ENCODE results near the gene GPR32. TPM values are rescaled to one million over a fixed set of nuclear protein-coding genes. Genes with fewer than 3 reads are reported as not detected.

GPR32 gene
- total RNA-seq, 1 donor from 2014 or later: not detected

GRCh38 chr19:50785329-50785728, 15.1 kb downstream of the GPR32 start:
- Histone ChIP-seq H3K27ac (no peak overlapping the region), H3K36me3 (no peaks in the 10 kb centered on the region), H3K4me1 (peaks cover 5% of the 10 kb centered on the region), H3K27me3 (peaks cover 22% of the 10 kb centered on the region), H3K4me3 (no peak overlapping the region), H3K9me3 (no peaks in the 10 kb centered on the region)
- TF ChIP-seq, protein P1, sequence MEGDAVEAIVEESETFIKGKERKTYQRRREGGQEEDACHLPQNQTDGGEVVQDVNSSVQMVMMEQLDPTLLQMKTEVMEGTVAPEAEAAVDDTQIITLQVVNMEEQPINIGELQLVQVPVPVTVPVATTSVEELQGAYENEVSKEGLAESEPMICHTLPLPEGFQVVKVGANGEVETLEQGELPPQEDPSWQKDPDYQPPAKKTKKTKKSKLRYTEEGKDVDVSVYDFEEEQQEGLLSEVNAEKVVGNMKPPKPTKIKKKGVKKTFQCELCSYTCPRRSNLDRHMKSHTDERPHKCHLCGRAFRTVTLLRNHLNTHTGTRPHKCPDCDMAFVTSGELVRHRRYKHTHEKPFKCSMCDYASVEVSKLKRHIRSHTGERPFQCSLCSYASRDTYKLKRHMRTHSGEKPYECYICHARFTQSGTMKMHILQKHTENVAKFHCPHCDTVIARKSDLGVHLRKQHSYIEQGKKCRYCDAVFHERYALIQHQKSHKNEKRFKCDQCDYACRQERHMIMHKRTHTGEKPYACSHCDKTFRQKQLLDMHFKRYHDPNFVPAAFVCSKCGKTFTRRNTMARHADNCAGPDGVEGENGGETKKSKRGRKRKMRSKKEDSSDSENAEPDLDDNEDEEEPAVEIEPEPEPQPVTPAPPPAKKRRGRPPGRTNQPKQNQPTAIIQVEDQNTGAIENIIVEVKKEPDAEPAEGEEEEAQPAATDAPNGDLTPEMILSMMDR (IDR thresholded peaks at IDR 0.05): no peak
- ATAC-seq (no peak), DNase-seq (no peak)
- intact Hi-C loops (cut with DNase I): no loop called here

DNA sequence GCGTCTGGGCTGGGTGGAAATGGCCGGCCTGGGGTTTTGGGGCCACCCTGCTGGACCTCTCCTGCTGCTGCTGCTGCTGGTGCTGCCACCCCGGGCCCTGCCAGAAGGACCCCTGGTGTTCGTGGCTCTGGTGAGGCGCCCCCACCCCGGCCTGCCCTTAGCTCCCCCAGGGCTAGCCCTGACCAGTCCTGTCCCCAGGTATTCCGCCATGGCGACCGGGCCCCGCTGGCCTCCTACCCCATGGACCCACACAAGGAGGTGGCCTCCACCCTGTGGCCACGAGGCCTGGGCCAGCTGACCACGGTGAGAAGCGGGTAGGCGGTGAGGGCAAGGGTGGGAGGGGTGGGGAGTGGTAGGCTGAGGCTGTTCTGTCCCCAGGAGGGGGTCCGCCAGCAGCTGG, 20.1 kb downstream of the GPR32 start, which contains the start of gene ACP4:
TSS of gene ACP4 (plus strand) at position 20 of the 400 bp plus-strand sequence. CDS start at position 20, 0 bp downstream.
- Histone ChIP-seq H3K4me3 (no peak within 1 kb of the TSS), H3K4me1 (no peaks in the 10 kb centered on the region), H3K9me3 (no peaks in the 10 kb centered on the region), H3K36me3 (no peaks in the 10 kb centered on the region), H3K27me3 (no peaks in the 10 kb centered on the region), H3K27ac (no peak within 1 kb of the TSS)
- ATAC-seq: peak; percentile 4
- no peak for DNase-seq
- intact Hi-C loops (cut with DNase I): no loop called here
- TF ChIP-seq, protein P1 (IDR thresholded peaks at IDR 0.05): no peak

- Histone ChIP-seq H3K9me3 (no peaks in the 10 kb centered on the region), H3K27me3 (no peaks in the 10 kb centered on the region), H3K4me1 (no peaks in the 10 kb centered on the region), H3K27ac (no peak overlapping the region), H3K36me3 (no peaks in the 10 kb centered on the region), H3K4me3 (no peak overlapping the region)
- TF ChIP-seq, protein P1 (IDR thresholded peaks at IDR 0.05): no peak
- intact Hi-C loops (cut with DNase I): no loop called here
- ATAC-seq (no peak), DNase-seq (no peak)
These were observed 20.7 kb downstream of the GPR32 start for GRCh38 chr19:50790922-50791467.

DNA sequence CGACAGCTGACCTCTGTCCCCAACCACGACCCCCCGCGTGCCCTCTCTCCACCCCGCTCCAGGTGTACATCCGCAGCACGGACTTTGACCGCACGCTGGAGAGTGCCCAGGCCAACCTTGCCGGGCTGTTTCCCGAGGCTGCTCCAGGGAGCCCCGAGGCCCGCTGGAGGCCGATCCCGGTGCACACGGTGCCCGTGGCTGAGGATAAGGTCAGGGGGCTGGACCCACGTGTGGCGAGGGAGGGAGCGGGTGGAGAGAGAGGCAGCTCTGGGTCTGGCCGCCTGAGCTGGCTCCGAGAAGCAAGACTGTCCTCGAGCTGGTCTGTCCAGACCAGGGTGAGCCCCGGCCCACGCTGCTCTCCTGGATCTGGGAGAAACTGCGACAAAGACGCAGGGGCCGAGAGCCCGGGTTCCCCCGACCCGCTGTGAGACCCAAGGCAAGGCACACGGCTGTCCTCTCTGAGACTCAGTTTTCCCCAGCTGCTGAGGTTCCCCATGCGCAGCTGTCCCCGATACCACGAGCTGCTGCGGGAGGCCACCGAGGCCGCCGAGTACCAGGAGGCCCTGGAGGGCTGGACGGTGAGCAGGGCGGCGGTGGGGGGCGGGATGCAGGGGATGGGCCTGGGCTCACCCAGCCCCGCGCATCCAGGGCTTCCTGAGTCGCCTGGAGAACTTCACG, 21.5 kb downstream of the GPR32 start:
- no peaks in the 10 kb centered on the region for H3K27me3 ChIP-seq
- ATAC-seq (no peak), DNase-seq (no peak)
- H3K9me3 ChIP-seq: no peaks in the 10 kb centered on the region
- H3K4me3 ChIP-seq: no peak overlapping the region
- intact Hi-C loops (cut with DNase I): no loop called here
- H3K27ac ChIP-seq: no peak overlapping the region
- H3K4me1 ChIP-seq: no peaks in the 10 kb centered on the region
- TF ChIP-seq, protein P1 (IDR thresholded peaks at IDR 0.05): no peak
- no peaks in the 10 kb centered on the region for H3K36me3 ChIP-seq

GRCh38 chr19:50792272-50793250, 22.3 kb downstream of the GPR32 start:
- DNase-seq (no peak), ATAC-seq (no peak)
- TF ChIP-seq, protein P1 (IDR thresholded peaks at IDR 0.05): no peak

More at GRCh38 chr19:50792272-50793250, 22.3 kb downstream of the GPR32 start:
- Histone ChIP-seq H3K27ac (no peak overlapping the region), H3K4me1 (no peaks in the 10 kb centered on the region), H3K36me3 (peaks cover 4% of the 10 kb centered on the region), H3K4me3 (no peak overlapping the region), H3K27me3 (no peaks in the 10 kb centered on the region), H3K9me3 (no peaks in the 10 kb centered on the region)
- intact Hi-C loops (cut with DNase I): no loop called here
